ENCODE data around the gene CORO2B. TPM values are rescaled to one million over a fixed set of nuclear protein-coding genes. Genes with fewer than 3 reads are reported as not detected.

Gene CORO2B
- total RNA-seq, 1 experiment from 2014 or later = 0.59 TPM

GRCh38 chr15:68536331-68537095 lies 42.3 kb upstream of the CORO2B start:
- H3K4me2 ChIP-seq = no peak overlapping the region
- intact Hi-C loops (cut with micrococcal nuclease; ENCODE audit: unreplicated experiment) = loop anchor here (1.0 kb wide), 1 partner anchor 230 kb away; no protein-coding TSS in a partner anchor

DNA sequence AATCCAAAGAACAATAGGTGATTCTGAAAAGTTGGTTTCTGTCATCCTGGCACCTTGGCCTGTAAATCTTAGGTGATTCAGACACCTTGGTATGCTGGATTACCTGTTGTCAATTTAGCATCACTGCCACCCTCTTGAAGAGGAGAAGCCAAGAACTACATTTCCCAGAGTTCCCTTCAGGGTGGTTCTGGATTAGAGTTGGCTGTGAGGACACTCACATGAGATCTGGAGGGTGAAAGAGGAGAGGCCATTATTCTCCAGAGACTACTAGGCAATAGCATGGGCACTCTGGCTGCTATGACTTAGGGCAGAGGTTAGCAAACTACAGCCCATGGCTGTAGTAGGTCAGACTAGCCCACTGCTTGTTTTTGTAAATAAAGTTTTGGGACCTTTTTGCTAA lies 41.7 kb upstream of the CORO2B start:
- intact Hi-C loops (cut with micrococcal nuclease; ENCODE audit: unreplicated experiment) = no loop called here
- CTCF ChIA-PET = no interaction called here
- H3K4me2 ChIP-seq = no peak overlapping the region

More at GRCh38 chr15:68536331-68537095, 42.3 kb upstream of the CORO2B start:
- no peak overlapping the region for H3K27ac ChIP-seq
- no peaks in the 10 kb centered on the region for H4K20me1 ChIP-seq (ENCODE audit: insufficient read depth)
- no peak overlapping the region for H2AFZ ChIP-seq
- CTCF ChIA-PET = no interaction called here
- no peak for DNase-seq
- TF ChIP-seq, protein P1, sequence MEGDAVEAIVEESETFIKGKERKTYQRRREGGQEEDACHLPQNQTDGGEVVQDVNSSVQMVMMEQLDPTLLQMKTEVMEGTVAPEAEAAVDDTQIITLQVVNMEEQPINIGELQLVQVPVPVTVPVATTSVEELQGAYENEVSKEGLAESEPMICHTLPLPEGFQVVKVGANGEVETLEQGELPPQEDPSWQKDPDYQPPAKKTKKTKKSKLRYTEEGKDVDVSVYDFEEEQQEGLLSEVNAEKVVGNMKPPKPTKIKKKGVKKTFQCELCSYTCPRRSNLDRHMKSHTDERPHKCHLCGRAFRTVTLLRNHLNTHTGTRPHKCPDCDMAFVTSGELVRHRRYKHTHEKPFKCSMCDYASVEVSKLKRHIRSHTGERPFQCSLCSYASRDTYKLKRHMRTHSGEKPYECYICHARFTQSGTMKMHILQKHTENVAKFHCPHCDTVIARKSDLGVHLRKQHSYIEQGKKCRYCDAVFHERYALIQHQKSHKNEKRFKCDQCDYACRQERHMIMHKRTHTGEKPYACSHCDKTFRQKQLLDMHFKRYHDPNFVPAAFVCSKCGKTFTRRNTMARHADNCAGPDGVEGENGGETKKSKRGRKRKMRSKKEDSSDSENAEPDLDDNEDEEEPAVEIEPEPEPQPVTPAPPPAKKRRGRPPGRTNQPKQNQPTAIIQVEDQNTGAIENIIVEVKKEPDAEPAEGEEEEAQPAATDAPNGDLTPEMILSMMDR (conservative IDR thresholded peaks at IDR 0.05) = no peak
- TF ChIP-seq EZH2 (IDR thresholded peaks at IDR 0.05; ENCODE audit: low read depth) = no peak
- no peaks in the 10 kb centered on the region for H3K9me3 ChIP-seq (ENCODE audit: insufficient read depth, low read depth)
- no peaks in the 10 kb centered on the region for H3K4me1 ChIP-seq (replicated peaks; ENCODE audit: insufficient read depth)
- no peaks in the 10 kb centered on the region for H3K9me2 ChIP-seq (ENCODE audit: insufficient read depth)
- POLR2A ChIA-PET (ENCODE audit: unreplicated experiment) = no interaction called here
- no peaks in the 10 kb centered on the region for H3K27me3 ChIP-seq (ENCODE audit: insufficient read depth, low read depth)
- no peaks in the 10 kb centered on the region for H3F3A ChIP-seq (ENCODE audit: insufficient read depth, low read depth)
- no peak overlapping the region for H3K4me3 ChIP-seq
- no TSS peak for BruUV-seq (replicated peaks)
- H3K79me2 ChIP-seq (ENCODE audit: low read depth) = no peaks in the 10 kb centered on the region
- H3K36me3 ChIP-seq (ENCODE audit: low read depth) = no peaks in the 10 kb centered on the region

DNA sequence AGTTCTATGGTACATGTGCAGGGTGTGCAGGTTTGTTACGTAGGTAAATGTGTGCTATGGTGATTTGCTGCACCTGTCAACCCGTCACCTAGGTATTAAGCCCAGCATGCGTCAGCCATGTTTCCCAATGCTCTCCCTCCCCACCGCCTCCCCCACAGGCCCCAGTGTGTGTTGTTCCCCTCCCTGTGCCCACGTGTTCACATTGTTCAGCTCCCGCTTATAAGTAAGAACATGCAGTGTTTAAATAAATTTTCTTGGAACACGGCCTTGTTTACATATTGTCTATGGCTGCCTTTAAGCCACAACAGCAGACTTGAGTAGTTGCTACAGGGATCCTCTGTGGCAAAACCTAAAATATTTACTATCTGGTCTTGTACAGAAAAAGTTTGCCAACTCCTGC lies 41.3 kb upstream of the CORO2B start:
- Histone ChIP-seq H3K36me3 (ENCODE audit: low read depth) (no peaks in the 10 kb centered on the region), H3K4me3 (no peak overlapping the region), H3K9me2 (ENCODE audit: insufficient read depth) (no peaks in the 10 kb centered on the region), H3K79me2 (ENCODE audit: low read depth) (no peaks in the 10 kb centered on the region), H3K4me2 (no peak overlapping the region), H4K20me1 (ENCODE audit: insufficient read depth) (no peaks in the 10 kb centered on the region), H3K27ac (no peak overlapping the region), H3K4me1 (replicated peaks; ENCODE audit: insufficient read depth) (no peaks in the 10 kb centered on the region), H3K27me3 (ENCODE audit: insufficient read depth, low read depth) (no peaks in the 10 kb centered on the region), H2AFZ (no peak overlapping the region), H3F3A (ENCODE audit: insufficient read depth, low read depth) (no peaks in the 10 kb centered on the region), H3K9me3 (ENCODE audit: insufficient read depth, low read depth) (no peaks in the 10 kb centered on the region)
- BruUV-seq (replicated peaks) = no TSS peak
- intact Hi-C loops (cut with micrococcal nuclease; ENCODE audit: unreplicated experiment) = no loop called here
- no peak for TF ChIP-seq EZH2 (IDR thresholded peaks at IDR 0.05; ENCODE audit: low read depth)
- TF ChIP-seq, protein P1 (conservative IDR thresholded peaks at IDR 0.05) = no peak
- DNase-seq = no peak
- CTCF ChIA-PET = no interaction called here
- POLR2A ChIA-PET (ENCODE audit: unreplicated experiment) = no interaction called here

More for the DNA sequence above, 41.7 kb upstream of the CORO2B start:
- no peak overlapping the region for H2AFZ ChIP-seq
- H3K9me2 ChIP-seq (ENCODE audit: insufficient read depth) = no peaks in the 10 kb centered on the region
- BruUV-seq (replicated peaks) = no TSS peak
- H3K4me3 ChIP-seq = no peak overlapping the region
- no peaks in the 10 kb centered on the region for H3K9me3 ChIP-seq (ENCODE audit: insufficient read depth, low read depth)
- no peaks in the 10 kb centered on the region for H3K4me1 ChIP-seq (replicated peaks; ENCODE audit: insufficient read depth)
- H3K36me3 ChIP-seq (ENCODE audit: low read depth) = no peaks in the 10 kb centered on the region
- no peaks in the 10 kb centered on the region for H3K79me2 ChIP-seq (ENCODE audit: low read depth)
- no peaks in the 10 kb centered on the region for H3F3A ChIP-seq (ENCODE audit: insufficient read depth, low read depth)
- no peak for TF ChIP-seq EZH2 (IDR thresholded peaks at IDR 0.05; ENCODE audit: low read depth)
- TF ChIP-seq, protein P1 (conservative IDR thresholded peaks at IDR 0.05) = no peak
- POLR2A ChIA-PET (ENCODE audit: unreplicated experiment) = no interaction called here
- H3K27ac ChIP-seq = no peak overlapping the region
- H3K27me3 ChIP-seq (ENCODE audit: insufficient read depth, low read depth) = no peaks in the 10 kb centered on the region
- DNase-seq = no peak
- no peaks in the 10 kb centered on the region for H4K20me1 ChIP-seq (ENCODE audit: insufficient read depth)

Data from PC-9 (cell line).